Stimulated activated CD4-positive, alpha-beta T cell treated with anti-CD3 and anti-CD28 coated beads, Interleukin-4, amount 100 ng/mL, for 1 hour (primary cell): ENCODE measurements around the gene CHST15.

Experiments used
- DNase-seq: peaks from one replicate; pipeline ENCODE4 v3.0.0-alpha.2; 2020

Gene CHST15

DNA sequence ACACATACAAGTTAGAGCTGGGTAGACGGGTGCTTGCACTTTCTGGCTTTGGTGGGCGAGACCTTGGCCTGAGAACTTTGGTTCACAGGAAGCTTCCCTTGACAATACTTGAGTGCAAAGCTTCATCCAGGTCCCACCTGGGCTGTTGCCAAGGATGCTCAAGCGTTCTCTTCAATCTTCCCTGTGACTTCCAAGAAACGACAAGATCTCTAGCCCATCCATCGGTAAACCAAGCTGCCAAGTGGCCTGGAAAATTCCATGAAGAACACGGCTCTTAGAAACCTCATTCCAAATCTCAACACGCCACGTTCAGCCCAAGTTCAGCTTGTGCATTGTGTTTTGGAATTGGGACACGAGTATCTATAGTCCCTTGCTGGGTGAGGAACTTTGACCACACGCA is 84.7 kb downstream of the CHST15 start:
- DNase-seq = no peak

DNA sequence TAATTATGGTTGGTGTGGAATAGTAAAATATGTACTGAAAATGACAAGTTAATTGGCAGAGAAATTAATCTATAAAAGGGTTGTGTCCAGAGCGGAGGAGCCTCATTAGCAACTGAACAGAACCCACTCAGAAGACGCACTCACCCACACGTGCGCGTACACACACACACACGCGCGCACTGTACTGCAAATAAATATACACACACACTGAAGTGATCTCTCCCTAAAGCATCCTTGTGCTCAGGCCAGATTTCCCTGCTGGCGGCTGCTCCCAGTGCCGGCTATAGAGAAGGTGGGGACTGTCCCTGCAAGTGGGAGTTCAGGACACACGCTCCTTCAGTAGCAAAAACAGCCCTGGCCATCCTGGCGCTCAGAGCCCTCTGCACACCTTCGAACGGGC is 85.2 kb downstream of the CHST15 start:
- no peak for DNase-seq

DNA sequence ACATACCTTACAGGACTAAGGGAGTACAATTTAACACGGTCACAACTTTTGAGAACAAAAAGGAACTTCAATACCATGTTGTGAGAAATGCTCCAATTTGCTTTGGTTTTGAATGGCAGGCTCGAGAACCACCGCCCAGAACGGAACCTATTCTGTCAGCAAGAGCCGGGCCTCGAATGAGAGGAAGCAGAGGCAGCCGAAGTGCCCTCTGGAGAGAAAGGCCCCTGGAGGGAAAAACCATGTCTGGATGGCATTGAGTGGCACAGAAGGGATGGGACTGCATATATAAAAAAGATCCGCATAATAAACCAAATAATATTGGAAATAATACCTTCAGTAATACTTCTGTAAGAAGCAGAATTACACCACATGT is 85.6 kb downstream of the CHST15 start:
- DNase-seq = no peak

DNA sequence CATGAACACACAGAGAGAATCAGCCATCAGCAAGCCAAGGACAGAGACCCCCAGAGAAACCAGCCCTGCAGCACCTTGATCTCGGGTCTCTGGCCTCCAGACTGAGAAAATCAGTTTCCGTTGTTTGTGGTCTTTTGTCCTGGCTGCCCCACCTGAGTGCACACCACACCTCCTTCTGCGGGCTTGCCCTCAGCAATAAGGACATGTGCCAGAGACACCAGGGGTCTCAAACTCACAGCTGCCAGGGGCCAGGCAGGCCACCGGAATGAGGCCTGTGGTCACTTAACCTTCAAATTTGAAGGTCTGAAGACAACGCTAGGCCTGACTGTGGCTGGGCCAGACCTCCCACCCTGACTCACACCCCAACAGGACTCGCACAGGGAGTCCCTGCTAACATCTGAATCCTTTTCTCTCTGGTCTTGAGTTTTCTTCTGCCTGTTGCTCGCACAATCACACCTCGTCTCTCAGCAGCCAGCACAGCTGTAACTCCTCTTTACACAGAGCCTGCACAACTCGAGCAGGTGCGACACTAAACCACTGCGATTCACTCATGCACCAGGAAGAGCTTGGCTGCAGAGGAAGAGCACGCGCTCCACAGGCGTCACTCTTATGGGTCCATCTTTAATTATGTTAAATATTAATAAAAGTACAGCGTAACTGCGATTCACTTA is 86.2 kb downstream of the CHST15 start:
- no peak for DNase-seq

DNA sequence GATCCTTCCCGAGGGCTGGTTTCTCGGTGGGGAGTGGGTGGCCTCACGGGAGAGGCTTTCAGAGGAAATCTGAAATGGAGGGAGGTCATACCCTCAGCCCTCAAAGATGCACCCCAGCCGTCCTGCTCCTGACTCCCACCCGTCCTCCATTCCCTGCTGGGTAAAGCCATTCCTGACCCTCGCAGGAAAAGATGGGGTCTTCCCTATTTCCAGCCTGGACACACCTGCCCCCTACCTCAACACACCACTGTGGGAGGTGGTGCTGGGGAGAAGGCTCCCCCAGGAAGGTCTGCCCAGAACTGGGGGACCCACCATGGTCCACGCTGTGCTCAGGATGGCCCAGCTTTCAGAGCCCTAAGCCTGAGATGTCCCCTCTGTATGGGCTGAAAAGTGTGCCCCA is 86.9 kb downstream of the CHST15 start:
- DNase-seq = no peak

DNA sequence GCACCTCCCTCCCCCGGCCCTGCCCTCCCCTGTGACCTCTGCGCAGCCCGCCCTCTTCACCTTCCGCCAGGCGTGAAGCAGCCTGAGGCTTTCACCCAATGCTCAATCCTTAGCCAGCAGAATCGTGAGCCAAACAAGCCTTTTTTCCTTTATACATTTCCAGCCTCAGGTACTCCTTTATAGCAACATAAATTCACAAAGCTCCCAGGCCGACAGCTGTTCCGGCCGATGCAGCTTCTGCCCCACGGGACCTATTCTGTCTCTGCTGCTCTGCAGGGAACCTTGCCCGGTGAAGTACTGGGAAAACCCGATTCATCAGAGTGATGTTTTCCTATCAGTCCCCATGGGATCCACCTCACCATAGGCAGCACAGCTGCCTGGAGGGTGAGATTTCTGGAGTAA is 87.4 kb downstream of the CHST15 start:
- DNase-seq = no peak

DNA sequence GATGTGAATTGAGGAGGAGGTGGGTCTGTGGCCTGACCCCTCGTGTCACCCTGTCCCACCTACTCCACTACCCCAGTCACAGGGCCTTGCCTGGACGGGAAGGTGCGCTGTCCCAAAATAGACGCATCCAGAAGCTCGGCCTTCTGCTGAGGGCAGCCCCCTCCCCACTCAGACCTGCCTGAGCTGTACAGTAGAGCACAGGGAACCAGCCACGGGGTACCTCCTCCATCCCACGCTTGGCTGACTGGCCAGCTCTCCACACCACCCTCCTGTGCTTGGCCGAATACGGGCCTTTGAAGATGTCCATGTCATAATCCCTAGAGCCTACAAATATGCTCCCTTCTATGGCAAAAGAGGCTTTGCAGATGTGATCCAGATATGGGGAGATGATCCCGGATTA is 88.3 kb downstream of the CHST15 start:
- no peak for DNase-seq

DNA sequence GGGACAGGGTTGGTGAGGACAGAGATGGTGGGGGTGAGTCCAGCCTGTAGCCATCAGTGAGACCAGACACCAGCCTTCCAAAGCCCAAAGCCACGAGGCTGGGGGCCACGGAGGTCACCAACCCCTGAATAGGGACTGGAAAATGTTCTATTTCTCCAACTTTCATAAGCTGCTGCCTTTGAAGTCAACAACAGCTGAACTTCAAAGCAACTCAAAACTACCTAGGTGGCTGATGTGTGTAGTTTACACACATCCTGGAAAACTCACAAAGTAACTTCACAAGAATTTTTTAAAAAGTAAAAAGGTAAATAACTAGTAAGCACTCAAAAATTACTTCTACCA is 88.8 kb downstream of the CHST15 start:
- no peak for DNase-seq

DNA sequence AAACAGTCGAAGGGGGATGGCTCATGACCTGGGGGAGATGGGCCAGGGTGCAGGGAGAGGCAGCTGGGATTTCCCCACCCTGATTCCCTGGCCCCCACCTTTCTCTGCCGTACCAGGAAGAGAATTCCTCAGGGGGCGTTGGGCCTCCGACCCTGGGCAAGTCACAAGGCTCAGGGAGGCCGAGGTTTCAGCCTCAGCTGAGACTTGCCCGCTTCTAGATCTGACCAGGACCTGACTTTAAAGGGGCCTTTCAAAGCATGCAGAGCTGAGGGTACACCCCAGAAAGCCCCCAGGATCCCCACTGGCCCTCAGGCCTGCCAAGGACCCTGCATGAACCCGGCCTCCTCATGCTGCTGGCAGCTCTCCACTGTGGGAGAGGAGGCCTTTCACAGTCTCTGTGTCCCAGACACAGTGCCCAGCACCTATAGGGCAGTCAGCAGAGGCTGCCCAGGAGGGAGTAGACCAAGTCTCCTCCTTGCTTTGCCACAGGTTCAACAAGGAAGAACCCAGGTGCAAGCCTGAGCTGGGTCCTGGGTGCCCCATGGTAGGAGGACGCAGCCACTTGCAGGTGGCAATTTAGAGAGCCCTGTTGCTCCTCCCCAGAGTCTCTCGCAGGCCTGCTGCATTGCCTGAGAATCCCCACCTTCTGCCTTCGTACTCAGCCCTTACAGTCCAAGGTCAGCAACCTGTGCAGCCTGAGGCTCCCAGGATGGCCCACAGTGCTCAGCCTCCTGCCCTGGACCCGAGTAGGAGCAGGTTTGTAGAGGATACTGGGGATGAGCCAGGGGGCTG is 89.3 kb downstream of the CHST15 start:
- DNase-seq = no peak

DNA sequence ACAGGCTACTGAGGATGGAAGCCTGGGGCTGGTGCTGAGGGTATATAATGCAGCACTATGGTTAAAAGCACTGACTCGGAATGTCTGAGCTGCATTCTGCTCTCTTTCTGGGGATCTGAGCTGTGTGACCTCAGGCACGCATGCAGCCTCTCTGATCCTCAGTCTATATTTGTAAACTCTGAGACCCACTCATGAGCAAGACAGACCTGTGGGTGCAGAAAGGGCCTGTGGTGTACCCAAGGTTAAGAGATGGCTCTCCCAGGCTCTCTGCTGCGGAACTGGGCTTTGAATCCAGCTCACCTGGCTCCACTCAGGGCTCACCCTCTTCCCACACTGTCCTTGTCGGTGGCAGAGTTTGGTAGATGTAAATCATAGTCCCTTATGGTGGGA is 89.9 kb downstream of the CHST15 start:
- no peak for DNase-seq

DNA sequence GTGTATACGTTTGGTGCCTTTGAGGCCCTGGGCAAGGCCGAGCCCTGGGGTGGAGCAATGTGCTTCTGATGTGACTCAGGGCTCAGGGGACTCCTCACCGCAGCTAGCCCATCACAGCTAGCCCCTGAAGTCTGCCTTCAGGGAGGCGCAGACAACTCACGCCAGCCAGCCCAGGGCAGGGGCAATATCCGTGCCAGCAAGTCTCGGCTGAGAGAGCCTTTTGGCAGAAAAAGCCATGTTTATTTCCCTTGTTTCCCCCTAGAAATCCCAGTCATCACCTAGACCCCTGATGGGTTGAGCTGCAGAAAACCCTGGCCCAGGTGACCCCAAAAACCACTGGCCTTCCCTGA is 90.4 kb downstream of the CHST15 start:
- no peak for DNase-seq

DNA sequence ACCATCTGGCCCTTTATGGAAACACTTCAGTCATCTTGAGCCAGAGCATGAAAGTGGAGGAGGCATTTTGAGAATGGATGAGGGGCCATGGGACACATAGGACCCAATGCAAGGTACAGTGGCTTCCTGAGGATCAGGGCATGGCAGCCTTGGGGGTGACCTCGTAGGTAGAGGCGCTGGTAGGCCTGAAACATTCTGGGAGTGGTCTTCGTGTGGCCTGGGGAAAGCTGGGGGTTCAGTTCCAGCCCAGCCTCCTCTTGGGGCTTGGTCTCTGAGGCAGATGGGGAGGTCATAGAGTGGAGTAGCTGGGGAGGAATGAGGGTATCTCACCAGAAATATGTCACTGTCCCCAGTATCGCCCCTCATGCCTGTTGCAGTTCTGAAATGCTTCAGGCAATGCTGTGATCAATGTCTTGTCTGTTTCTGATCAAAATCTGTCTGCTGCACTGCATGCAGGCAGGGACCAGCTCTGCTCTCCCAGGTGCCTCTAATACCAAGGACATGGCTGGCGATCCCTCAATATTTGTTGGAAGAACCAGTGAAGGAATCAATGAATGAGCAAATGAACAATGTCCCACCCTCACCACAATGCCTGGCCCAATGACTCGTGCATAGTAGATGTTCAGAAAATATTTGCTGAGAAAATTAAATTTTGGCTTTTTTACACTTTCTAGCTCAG is 90.9 kb downstream of the CHST15 start:
- no peak for DNase-seq

DNA sequence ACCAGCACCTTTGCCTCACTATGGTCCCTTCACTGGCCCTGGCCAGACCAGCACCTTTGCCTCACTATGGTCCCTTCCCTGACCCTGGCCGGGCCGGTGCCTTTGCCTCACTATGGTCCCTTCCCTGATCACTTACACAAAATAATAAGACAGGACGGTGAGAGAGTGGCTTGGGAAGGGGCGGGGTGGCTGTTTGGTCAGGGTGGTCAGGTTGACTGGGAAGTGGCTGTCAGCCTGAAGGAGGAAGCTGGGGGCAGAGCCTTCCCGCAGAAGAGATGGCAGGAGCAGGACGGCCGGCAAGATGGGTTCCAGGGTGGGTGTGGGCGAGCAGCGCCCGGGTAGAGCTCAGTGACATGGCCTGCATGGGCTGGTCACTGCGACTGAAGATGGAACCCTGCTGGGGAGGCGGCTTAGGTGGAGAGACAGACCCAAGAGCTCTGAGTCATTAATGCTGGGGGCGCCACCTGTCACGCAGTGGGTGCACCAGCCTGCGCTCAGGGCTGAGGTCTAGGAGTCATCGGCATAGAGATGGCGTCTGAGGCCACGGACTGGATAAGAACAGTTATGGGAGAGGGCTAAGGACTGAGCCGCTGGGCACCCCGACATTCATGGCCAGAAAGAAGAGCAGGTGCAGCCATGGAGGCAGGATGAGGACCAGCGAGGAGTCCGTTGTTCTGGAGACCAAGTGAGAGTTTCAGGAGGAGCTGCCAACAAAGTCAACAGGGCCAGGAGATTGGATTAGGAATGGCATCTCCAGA is 91.8 kb downstream of the CHST15 start:
- DNase-seq = no peak

DNA sequence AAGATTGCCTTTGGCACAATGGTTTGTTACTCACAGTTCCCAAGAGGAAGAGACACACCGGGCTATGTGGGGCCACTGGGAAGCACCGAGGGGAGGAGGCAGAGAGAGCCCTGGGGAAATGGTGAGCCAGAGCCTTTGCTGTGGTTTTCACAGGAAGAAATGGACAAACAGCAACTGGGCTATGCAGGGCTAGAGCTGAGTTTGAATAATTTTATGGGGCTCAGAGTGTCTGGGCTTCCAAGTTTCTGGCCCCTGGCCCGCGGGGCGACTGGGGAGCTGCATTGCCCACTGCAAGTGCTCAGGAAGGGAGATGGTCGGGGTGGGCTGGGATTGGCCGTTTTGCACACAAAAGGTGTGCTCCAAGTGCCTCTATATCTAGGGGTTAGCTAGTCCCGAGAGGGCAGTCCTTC is 92.6 kb downstream of the CHST15 start:
- DNase-seq = no peak

DNA sequence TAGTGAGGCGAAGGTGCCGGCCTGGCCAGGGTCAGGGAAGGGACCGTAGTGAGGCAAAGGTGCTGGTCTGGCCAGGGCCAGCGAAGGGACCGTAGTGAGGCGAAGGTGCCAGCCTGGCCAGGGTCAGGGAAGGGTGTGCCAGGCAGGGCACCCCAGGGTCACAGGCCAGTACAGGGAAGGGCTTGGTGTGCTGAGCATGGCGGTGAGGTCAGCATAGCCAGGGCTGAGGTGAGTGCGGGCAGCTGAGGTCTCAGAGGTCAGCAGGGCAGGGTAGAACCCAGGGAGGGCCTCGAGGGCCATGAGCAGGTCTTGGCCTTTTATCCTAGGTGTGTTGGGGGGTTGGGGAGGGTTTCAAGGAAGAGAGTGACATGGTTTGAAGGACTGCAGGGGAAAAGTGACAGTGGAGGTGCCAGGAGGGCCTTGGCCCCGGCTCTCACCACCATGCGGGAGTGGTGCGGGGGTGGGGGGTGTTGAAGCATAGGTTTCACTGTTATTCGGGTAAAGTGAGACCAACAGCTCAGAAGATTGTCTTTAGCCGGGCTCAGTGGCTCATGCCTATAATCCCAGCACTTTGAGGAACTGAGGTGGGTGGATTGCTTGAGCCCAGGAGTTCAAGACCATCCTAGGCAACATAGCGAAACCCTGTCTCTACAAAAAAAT is 93.3 kb downstream of the CHST15 start:
- DNase-seq = no peak

DNA sequence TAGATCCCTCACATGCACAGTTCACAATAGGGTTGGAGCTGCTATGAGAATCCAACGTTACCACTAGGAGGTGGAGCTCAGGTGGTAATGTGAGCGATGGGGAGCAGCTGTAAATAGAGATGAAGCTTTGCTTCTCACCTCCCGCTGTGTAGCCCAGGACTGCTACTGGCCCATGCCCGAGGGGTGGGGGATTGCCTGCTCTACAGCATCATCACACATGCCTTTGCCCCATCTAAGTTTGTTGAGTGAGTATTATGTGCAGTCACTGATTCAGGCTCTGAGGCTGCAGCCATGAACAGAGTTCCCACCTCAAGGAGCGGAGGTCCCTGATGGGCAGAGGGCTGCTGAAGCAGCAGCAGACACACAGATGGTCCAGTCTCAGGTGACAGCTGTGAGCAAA is 94.1 kb downstream of the CHST15 start:
- no peak for DNase-seq

DNA sequence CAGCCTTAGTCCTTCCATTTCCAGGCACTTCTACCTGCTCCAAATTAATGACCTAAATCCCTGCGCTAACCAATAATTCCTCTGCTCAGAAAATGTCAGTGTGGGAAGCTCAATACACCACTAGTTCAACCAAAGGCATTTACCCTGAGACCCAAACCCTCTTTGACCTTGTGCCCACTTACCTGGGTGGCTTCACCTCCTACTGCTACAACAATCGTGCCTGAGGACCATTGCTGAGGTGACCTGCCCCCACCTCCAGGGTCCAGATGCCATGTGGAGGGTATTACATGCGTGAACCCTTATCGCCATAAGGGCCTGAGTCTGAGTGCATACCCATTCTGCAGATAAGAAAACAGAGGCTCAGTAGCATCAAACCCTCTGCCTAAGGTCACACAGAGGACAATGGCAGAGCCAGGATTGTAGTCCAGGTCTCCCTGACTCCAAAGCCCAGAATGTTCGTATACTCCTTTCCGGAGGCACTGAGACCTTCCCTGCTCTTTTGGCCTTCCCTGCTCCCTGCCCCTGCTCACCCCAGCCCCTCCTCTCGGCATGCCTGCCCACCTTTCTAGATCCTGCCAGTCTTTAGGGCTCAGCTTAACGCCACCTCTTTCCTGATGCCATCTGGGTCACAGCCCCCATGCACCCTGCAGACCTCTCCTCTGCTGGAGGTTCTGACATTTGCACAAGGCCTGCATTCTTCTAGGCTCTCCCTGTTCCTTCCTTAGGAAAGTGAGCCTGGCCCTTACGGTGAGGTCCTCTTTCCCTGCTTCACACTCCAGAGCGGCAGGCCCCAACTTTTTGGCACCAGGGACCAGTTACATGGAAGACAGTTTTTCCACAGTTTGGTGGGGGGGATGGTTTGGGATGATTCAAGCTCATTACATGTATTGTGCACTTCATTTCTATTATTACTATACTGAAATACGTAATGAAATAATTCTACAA is 94.9 kb downstream of the CHST15 start:
- no peak for DNase-seq

DNA sequence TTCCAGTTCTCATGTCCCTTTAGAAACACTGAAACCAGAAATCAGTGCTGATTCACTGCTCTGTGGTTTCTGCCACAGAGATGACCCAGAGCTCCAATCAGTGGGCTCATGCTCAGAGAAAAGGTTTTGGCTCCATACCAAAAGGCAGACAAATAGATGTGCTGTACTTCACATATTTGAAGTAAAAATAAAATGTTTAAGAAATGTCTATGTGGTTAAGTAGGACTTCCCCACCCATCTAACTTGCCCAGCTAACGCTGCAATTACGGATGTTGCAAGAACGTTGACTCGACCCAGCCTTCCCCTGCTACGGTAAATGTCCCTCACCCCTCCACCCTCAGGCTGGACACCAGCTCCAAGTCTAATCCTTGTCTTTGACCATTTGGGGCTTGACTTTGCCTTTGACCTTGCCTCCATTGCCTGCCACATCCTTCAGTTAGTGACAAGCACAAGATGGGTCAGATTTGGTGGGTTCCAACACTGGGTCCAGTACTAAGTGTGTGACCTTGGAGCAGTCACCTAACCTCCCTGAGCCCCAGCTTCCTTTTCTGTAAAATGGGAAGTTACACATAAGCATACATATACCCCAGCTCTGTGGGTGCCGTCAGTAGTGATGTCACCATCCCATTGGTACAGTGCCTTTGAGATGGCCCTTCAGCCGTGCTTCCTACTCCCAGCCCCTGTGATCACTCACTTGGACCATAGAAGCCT is 95.8 kb downstream of the CHST15 start:
- DNase-seq = no peak

DNA sequence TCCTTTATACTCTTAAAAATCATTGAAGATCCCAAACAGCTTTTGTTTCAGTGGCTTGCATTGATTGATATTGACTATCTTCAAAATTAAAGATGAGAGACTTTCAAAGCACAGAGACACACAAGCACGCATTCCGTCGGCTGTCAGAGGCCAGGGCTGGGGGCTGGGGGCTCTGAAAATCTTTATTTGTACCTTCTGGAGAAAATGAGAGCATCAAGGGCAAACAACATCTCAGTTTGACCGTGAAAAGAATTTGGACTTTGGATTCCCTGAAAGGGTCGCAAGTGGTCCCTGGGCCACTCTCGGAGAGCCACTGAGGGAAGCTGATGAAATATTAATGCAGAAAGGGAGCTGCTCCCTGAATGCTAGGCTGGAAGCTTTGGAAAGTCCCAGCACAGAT is 96.4 kb downstream of the CHST15 start:
- no peak for DNase-seq

DNA sequence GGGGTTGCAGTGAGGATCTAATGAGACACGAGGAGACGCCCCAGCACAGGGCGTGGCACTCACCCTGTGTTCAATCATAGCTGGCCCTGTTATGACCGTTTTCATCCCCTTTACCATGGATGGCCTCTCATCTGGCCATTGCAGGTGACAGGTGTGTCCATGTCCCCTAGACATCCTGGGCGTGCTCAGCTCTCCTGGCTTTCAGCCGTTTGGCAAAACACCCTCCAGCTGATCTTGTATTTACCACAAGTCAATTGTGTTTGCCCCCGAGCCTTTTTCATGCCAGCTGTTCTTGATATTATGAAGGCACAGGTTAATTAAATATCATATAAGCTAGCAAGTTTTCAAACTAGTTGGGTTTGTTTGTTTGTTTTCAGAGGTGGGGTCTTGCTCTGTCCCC is 97.1 kb downstream of the CHST15 start:
- DNase-seq = no peak

DNA sequence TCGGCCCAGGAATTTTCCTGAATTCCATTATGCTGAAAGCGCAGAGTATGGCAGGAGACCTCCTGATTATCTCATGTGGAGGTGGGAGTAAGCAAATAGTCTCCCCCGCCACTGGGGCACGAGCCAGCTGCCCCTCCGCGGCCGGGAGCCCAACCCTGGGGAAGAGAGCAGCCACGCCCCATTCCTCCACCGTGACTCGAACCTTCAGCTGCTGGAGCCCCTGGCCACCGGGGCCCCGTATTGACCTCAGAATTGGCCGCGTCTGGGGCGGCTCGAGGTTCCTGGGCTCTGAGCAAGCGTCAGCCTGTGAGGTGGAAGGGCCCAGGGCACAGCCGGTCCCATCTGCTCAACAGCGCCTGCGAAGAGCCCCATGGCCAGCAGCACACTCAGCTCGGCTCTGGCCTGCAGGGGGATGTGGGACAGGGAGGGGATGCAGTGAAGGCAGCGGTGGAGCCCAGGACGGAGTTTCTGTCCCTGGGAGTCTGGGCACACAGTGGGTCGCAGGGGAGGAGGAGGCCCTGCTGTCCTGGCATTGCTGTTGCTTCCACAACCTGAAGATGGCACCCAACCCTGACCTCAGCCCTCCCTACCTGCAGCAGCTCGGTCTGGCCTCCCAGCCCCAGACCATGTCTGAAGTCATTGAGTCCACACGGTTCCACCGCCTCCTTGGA is 97.8 kb downstream of the CHST15 start:
- no peak for DNase-seq
